SK-N-SH treated with all-trans-retinoic acid at 6 μM for 48 hours (cell line): ENCODE data around the gene PTX4.

Experiments
- ATAC-seq: fragments of 200-7000 bp; cut with Tn5 transposase; 3 replicates; pipeline ENCODE4 v1.9.1; 2020; ENCODE audit warnings: mild to moderate bottlenecking, moderate library complexity
- BACH2 ChIP-seq: fragments of 250-450 bp; sonication (Bioruptor Pico); IDR thresholded peaks from 2 replicates; pipeline ENCODE4 v1.9.0; 2021; ENCODE audit warnings: mild to moderate bottlenecking, borderline replicate concordance
- CREB5 ChIP-seq: fragments of 250-450 bp; sonication (Bioruptor Pico); IDR thresholded peaks from 2 replicates; pipeline ENCODE4 v1.5.1; 2020; ENCODE audit warnings: low read depth, mild to moderate bottlenecking, moderate library complexity
- CSDC2 ChIP-seq: fragments of 250-450 bp; sonication (Bioruptor Pico); IDR thresholded peaks from 2 replicates; pipeline ENCODE4 v1.5.0; 2020; ENCODE audit warnings: mild to moderate bottlenecking, moderate library complexity
- CSRNP3 ChIP-seq: fragments of 250-450 bp; sonication (Bioruptor Pico); IDR thresholded peaks from 2 replicates; pipeline ENCODE4 v1.5.1; 2021; ENCODE audit warnings: mild to moderate bottlenecking, moderate library complexity
- ESRRG ChIP-seq: fragments of 250-450 bp; sonication (Bioruptor Pico); IDR thresholded peaks from 2 replicates; pipeline ENCODE4 v1.6.1; 2021; ENCODE audit warnings: mild to moderate bottlenecking
- GLIS3 ChIP-seq: fragments of 250-450 bp; sonication (Bioruptor Pico); IDR thresholded peaks from 2 replicates; pipeline ENCODE4 v1.5.0; 2020; ENCODE audit warnings: mild to moderate bottlenecking, moderate library complexity
- ISL1 ChIP-seq: fragments of 250-450 bp; sonication (Bioruptor Pico); IDR thresholded peaks from 2 replicates; pipeline ENCODE4 v2.1.2; 2022; ENCODE audit warnings: mild to moderate bottlenecking, moderate library complexity
- OSR1 ChIP-seq: fragments of 250-450 bp; sonication (Bioruptor Pico); IDR thresholded peaks from 2 replicates; pipeline ENCODE4 v1.8.0; 2022; ENCODE audit warnings: moderate library complexity, mild to moderate bottlenecking, inconsistent platforms
- PATZ1 ChIP-seq: fragments of 250-450 bp; sonication (Bioruptor Pico); IDR thresholded peaks from 2 replicates; pipeline ENCODE4 v1.8.0; 2020; ENCODE audit warnings: mild to moderate bottlenecking, moderate library complexity, borderline replicate concordance
- POU6F1 ChIP-seq: fragments of 250-450 bp; sonication (Bioruptor Pico); IDR thresholded peaks from 2 replicates; pipeline ENCODE4 v1.8.0; 2021; ENCODE audit warnings: low read depth, mild to moderate bottlenecking, moderate library complexity, borderline replicate concordance
- PPARA ChIP-seq: fragments of 250-450 bp; sonication (Bioruptor Pico); IDR thresholded peaks from 2 replicates; pipeline ENCODE4 v1.5.0; 2020; ENCODE audit warnings: mild to moderate bottlenecking, borderline replicate concordance
- RARB ChIP-seq: fragments of 250-450 bp; sonication (Bioruptor Pico); IDR thresholded peaks from 2 replicates; pipeline ENCODE4 v1.8.0; 2021; ENCODE audit warnings: mild to moderate bottlenecking, moderate library complexity
- SNAI2 ChIP-seq: fragments of 250-450 bp; sonication (Bioruptor Pico); IDR thresholded peaks from 2 replicates; pipeline ENCODE4 v1.5.0; 2020; ENCODE audit warnings: mild to moderate bottlenecking, moderate library complexity
- TCF4 ChIP-seq: fragments of 250-450 bp; sonication (Bioruptor Pico); IDR thresholded peaks from 2 replicates; pipeline ENCODE4 v1.8.0; 2021; ENCODE audit warnings: mild to moderate bottlenecking, moderate library complexity, borderline replicate concordance
- TOX ChIP-seq: fragments of 250-450 bp; sonication (Bioruptor Pico); IDR thresholded peaks from 2 replicates; pipeline ENCODE4 v1.8.0; 2021; ENCODE audit warnings: mild to moderate bottlenecking, moderate library complexity, borderline replicate concordance
- ZC3H10 ChIP-seq: fragments of 250-450 bp; sonication (Bioruptor Pico); IDR thresholded peaks from 2 replicates; pipeline ENCODE4 v1.5.1; 2021; ENCODE audit warnings: mild to moderate bottlenecking, moderate library complexity
- ZFP3 ChIP-seq: fragments of 250-450 bp; sonication (Bioruptor Pico); IDR thresholded peaks from 2 replicates; pipeline ENCODE4 v1.5.0; 2020; ENCODE audit warnings: mild to moderate bottlenecking, moderate library complexity
- ZFP30 ChIP-seq: fragments of 450-650 bp; formaldehyde crosslinking; IDR thresholded peaks from 2 replicates; pipeline ENCODE4 v1.5.0; 2022; ENCODE audit warnings: mild to moderate bottlenecking, moderate library complexity
- ZNF565 ChIP-seq: fragments of 450-650 bp; formaldehyde crosslinking; conservative IDR thresholded peaks from 2 replicates; pipeline ENCODE4 v1.5.0; 2020; ENCODE audit warnings: low read depth, mild to moderate bottlenecking, moderate library complexity
- ZNF8 ChIP-seq: fragments of 450-650 bp; formaldehyde crosslinking; IDR thresholded peaks from 2 replicates; pipeline ENCODE4 v1.5.0; 2020; ENCODE audit warnings: mild to moderate bottlenecking, moderate library complexity

PTX4 gene

GRCh38 chr16:1518626-1519135 lies 29.9 kb upstream of the PTX4 start:
- TF ChIP-seq BACH2 (CRISPR knock-in tag) (no peak), PATZ1 (no peak)

GRCh38 chr16:1514507-1514906 lies 25.8 kb upstream of the PTX4 start:
- no peak for ATAC-seq
- TF ChIP-seq ESRRG (CRISPR knock-in tag) = no peak

More at GRCh38 chr16:1518626-1519135, 29.9 kb upstream of the PTX4 start:
- ATAC-seq = no peak

- no peak for TF ChIP-seq SNAI2 (CRISPR knock-in tag)
- no peak for TF ChIP-seq BACH2 (CRISPR knock-in tag)
- TF ChIP-seq ISL1 (CRISPR knock-in tag) = no peak
- no peak for TF ChIP-seq ZFP3
- no peak for TF ChIP-seq ESRRG (CRISPR knock-in tag)
- no peak for TF ChIP-seq POU6F1 (CRISPR knock-in tag)
- TF ChIP-seq RARB (CRISPR knock-in tag) = no peak
- no peak for TF ChIP-seq GLIS3
- no peak for TF ChIP-seq CSRNP3 (CRISPR knock-in tag)
- no peak for TF ChIP-seq ZFP30 (CRISPR knock-in tag)
- ATAC-seq = no peak
These were observed 24.0 kb upstream of the PTX4 start for GRCh38 chr16:1512774-1513173.

GRCh38 chr16:1511662-1512569 lies 23.2 kb upstream of the PTX4 start:
- no peak for ATAC-seq
- no peak for TF ChIP-seq CSDC2 (CRISPR knock-in tag)
- TF ChIP-seq SNAI2 (CRISPR knock-in tag) = no peak
- no peak for TF ChIP-seq PATZ1
- no peak for TF ChIP-seq CREB5 (CRISPR knock-in tag)
- TF ChIP-seq ZFP3 = no peak
- TF ChIP-seq CSRNP3 (CRISPR knock-in tag) = no peak
- TF ChIP-seq PPARA = no peak
- no peak for TF ChIP-seq TCF4 (CRISPR knock-in tag)
- TF ChIP-seq ESRRG (CRISPR knock-in tag) = no peak
- TF ChIP-seq OSR1 (CRISPR knock-in tag) = no peak
- no peak for TF ChIP-seq ZC3H10
- TF ChIP-seq BACH2 (CRISPR knock-in tag) = no peak
- no peak for TF ChIP-seq ZNF565
- no peak for TF ChIP-seq POU6F1 (CRISPR knock-in tag)
- TF ChIP-seq ZNF8 (CRISPR knock-in tag) = no peak
- no peak for TF ChIP-seq GLIS3
- no peak for TF ChIP-seq TOX (CRISPR knock-in tag)
